Fibroblast of gingiva (primary cell): ENCODE measurements around the gene SLC16A2.
"Not testable (repeated sequence)": the region's sequence is repeated elsewhere in the genome, so short reads cannot be mapped to it uniquely, and the experiment has no call there.

Experiments used
- DNase-seq: peaks from one replicate; pipeline ENCODE4 v3.0.0-alpha.2; 2011; ENCODE audit warnings: low read depth

The SLC16A2 gene

GRCh38 chrX:74446876-74447275 lies 25.6 kb downstream of the SLC16A2 start:
- no peak for DNase-seq

GRCh38 chrX:74448669-74449068 lies 27.4 kb downstream of the SLC16A2 start:
- DNase-seq, result no peak

- DNase-seq, result no peak
These were observed 28.1 kb downstream of the SLC16A2 start for GRCh38 chrX:74449322-74449936.

GRCh38 chrX:74449937-74450330 lies 28.6 kb downstream of the SLC16A2 start:
- DNase-seq, result peak; percentile 1

GRCh38 chrX:74450803-74451449 lies 29.6 kb downstream of the SLC16A2 start:
- peak; percentile 81 for DNase-seq

- DNase-seq, result no peak
These were observed 30.3 kb downstream of the SLC16A2 start for GRCh38 chrX:74451450-74452198.

- no peak for DNase-seq
These were observed 30.8 kb downstream of the SLC16A2 start for GRCh38 chrX:74452199-74452481.

GRCh38 chrX:74453178-74453577 lies 31.9 kb downstream of the SLC16A2 start:
- DNase-seq, result no peak

- DNase-seq, result not testable (repeated sequence)
These were observed 32.9 kb downstream of the SLC16A2 start for GRCh38 chrX:74454233-74454632.

GRCh38 chrX:74458736-74459135 lies 37.4 kb downstream of the SLC16A2 start:
- DNase-seq, result peak; percentile 58

- DNase-seq, result peak; percentile 4
These were observed 40.1 kb downstream of the SLC16A2 start for GRCh38 chrX:74461384-74461783.

GRCh38 chrX:74464722-74465121 lies 43.4 kb downstream of the SLC16A2 start:
- no peak for DNase-seq

- peak; percentile 19 for DNase-seq
These were observed 44.1 kb downstream of the SLC16A2 start for GRCh38 chrX:74465424-74465823.

- DNase-seq, result no peak
These were observed 46.4 kb downstream of the SLC16A2 start for GRCh38 chrX:74467656-74468055.

GRCh38 chrX:74473116-74473515 lies 51.8 kb downstream of the SLC16A2 start:
- DNase-seq, result not testable (repeated sequence)

GRCh38 chrX:74490247-74490646 lies 69.0 kb downstream of the SLC16A2 start:
- DNase-seq, result no peak

GRCh38 chrX:74492720-74493201 lies 71.5 kb downstream of the SLC16A2 start:
- no peak for DNase-seq

- DNase-seq, result no peak
These were observed 72.5 kb downstream of the SLC16A2 start for GRCh38 chrX:74493806-74494205.

- DNase-seq, result no peak
These were observed 77.6 kb downstream of the SLC16A2 start for GRCh38 chrX:74498924-74499323.

- no peak for DNase-seq
These were observed 78.8 kb downstream of the SLC16A2 start for GRCh38 chrX:74500067-74500466.

GRCh38 chrX:74500555-74500954 lies 79.3 kb downstream of the SLC16A2 start:
- DNase-seq, result no peak

GRCh38 chrX:74505437-74505836 lies 84.1 kb downstream of the SLC16A2 start:
- no peak for DNase-seq
